ENCODE results near the gene SPATA3.

The SPATA3 gene

DNA sequence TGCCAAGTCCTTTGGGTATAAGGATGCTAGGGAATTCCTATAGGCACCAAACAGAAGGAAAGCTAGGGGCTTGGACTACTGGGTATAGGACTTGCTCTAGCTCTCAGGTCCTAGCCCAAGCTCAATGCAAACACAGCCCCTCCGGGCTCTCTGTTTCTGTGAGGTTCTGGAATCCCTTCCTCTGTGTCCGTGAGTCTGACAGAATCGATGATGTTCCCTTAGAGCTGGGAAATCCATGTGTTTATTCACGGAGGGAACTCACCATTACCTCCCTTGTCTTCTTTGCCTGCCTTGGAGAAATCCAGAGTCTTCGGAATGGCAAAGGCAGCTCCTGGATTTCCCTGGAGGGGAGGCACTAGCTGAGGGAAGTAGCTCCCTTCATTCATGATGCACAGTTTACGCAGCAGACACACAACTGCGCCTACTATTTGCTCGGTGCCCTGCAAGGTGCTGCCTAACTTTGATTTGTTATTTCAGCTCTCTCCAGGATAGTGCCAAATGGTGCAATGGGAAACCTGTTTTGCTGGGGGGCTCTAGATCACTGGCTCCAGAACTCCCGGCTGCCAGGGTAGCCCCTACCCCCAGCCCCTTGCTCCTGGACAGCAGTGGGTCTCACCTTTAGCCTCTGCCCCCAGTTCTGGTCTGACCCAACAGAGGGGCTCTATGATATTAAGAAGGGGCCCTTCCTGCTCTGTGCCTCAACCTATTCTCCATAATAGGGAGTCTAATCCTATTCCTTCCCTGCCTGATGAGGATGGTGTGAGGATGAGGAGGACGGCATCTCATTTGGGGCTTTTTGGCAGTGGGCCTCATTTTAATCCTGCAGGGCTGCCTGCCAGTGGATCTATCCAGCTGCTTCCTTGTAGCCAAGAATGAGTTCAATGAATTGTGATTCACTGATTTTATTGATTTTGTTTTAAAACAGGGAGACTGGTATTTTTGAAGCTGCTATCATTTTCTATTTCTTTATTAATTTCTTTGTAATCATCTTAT, 52.3 kb downstream of the SPATA3 start:
- DNase-seq (ENCODE audit: low read depth in 2 of 2, low spot score in 1 of 2), result no peak

DNA sequence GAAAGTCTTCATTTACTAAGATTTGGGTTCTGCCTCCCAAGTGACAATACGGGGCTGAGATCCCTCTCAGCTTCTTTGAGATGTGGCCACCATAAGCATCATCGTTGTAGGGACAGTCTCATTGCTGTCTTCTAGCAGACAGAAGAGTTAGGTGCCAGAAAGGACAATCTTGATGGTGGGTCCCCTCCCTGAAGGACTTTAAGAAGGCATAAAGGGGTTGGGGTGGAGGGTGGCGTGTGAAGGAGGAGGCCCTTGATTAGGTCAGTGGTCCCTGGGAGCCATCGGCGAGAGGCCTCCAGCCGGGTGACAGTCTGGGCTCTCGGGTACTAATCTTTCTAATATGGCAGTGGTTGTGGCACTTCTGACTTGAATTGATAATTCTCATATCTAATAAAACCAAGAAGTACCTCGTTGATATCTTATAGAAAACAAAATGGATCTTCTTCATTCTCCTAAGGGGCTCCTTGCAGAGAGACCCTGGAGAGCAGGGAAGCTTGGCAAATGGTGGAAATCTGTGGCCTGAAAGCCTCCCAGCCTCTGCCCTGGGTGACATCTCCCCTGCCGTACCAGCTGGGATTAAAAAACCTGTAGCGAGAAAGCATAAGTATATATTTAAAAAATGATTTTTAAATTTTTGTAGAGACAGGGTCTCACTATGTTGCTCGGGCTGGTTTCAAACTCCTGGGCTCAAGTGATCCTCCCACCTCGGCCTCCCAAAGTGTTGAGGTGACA, 53.5 kb downstream of the SPATA3 start:
- no peak for DNase-seq (ENCODE audit: low read depth in 2 of 2, low spot score in 1 of 2)

DNA sequence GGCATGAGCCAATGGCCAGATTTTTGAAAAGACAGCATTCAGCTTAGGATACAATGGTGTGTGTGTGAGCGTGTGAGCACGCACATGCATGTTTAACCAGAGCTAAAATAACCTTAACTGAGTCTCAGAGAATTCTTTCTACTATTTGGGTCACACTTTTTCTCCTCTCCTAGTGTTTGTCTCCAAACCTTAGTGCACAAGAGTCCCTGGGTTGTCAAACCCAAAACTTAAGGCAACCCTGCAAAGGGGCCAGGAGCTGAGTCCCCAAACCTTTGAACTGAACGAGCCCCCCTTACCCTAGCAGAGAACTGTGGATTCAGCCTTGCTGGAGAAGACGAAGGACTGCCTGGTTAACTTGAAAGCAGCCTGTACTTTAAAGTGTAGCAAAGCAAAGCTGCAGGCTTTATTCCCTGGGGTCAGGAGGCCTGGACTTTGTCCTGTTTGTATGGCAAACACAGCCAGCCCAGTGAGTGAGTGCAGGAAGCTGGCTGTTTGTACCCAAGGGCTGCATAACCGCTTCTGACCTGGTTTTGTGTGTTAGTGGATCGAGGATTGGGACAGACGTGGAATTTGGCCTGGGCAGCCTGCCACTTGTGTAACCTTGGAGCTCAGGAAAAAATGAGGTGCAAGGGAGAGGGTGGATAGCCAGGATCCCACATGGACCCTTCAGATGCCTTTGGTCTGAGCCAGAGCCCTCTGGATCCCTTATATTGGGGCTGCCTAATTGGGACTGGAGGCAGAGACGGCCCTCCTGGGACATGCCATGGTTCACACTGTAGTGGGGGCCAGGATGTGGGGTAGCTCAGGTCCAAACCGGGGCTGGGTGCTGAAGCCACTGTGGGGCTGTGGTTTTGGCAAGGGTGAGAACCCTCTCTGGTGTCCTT, 54.3 kb downstream of the SPATA3 start:
- DNase-seq (ENCODE audit: low read depth in 2 of 2, low spot score in 1 of 2), result no peak

DNA sequence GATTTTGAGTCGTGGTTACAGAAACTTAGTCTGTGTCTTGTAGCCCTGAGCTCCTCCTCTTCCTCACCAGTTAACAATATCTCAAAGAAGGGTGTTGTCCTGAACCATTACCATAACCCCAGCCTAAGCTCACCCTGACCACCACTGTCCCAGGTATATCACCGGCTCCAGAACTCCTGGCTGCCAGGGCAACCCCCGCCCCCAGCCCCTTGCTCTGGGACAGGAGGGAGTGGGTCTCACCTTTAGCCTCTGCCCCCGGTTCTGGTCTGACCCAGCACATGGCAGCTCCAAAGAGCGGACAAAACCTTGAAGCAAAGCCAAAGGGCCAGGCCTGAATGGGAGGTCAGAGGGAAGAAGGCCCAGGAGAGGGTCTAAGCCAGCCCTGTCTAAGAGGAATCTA, 55.2 kb downstream of the SPATA3 start:
- DNase-seq (ENCODE audit: low read depth in 2 of 2, low spot score in 1 of 2), result no peak

DNA sequence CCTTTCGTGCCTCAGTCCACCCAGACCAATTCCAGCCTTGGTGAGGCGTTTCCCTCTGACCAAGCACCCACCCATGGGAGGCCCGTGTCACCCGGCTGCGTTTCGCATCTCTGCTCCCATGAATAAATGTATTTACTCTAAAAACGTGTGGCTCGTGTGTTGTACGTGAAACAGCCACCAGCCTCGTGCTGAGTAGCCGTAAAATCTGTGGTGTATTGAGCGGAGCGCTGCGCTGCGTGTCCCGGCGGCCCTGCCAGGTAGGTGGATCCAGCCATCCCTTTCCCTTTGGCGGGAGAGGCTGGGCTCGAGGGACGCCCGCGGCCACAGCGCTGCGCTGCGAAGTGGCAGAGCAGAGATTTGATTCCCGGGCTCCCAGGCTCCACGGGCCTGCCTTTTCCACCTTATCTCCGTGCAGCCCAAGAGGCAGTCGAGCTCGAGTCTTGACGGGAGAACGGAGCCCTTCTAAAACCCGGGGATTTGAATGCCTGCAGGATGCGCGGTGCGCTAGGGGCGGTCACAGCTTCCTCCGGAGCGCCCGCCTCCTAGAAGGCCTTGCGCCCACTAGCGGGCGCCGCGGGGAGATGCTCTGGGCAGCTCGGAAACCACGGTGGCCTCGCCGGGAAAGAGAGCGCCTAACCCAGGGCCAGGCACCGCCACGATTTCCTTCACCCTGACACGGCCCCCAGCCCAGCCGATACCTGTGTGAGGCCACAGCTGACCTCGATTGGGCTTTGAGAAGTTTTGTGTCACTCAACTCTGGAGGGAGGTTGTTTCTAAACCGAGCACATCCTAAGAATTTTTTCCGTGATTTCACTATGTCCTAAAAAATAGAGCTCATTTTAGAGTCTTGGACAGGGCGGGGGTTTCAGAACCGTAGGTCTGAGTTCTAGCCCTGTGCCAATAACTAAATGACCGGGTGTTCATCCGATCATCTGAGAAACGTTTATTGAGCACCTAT, 56.9 kb downstream of the SPATA3 start:
- peak; percentile 55 to 59 for DNase-seq (ENCODE audit: low read depth in 2 of 2, low spot score in 1 of 2)

DNA sequence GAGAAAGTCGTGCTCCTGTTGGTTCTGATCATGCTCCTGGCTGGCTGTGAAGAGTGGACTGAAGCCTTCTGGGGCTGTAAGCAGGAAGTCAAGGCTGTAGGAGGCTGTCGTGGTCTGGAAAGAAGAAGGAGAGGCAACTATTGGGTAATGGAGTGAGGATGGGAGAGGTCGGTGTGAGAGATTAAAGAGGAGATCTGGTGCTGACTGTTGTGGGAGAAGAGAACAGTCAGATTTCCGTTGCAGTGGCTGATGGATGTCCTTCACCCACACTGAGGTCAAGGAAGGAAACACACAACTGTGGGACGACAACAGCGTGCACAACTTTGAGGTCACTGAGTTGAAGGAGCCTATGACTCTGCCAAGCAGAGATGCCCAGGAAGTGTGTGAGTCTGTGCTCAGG, 57.9 kb downstream of the SPATA3 start:
- no peak for DNase-seq (ENCODE audit: low read depth in 2 of 2, low spot score in 1 of 2)

DNA sequence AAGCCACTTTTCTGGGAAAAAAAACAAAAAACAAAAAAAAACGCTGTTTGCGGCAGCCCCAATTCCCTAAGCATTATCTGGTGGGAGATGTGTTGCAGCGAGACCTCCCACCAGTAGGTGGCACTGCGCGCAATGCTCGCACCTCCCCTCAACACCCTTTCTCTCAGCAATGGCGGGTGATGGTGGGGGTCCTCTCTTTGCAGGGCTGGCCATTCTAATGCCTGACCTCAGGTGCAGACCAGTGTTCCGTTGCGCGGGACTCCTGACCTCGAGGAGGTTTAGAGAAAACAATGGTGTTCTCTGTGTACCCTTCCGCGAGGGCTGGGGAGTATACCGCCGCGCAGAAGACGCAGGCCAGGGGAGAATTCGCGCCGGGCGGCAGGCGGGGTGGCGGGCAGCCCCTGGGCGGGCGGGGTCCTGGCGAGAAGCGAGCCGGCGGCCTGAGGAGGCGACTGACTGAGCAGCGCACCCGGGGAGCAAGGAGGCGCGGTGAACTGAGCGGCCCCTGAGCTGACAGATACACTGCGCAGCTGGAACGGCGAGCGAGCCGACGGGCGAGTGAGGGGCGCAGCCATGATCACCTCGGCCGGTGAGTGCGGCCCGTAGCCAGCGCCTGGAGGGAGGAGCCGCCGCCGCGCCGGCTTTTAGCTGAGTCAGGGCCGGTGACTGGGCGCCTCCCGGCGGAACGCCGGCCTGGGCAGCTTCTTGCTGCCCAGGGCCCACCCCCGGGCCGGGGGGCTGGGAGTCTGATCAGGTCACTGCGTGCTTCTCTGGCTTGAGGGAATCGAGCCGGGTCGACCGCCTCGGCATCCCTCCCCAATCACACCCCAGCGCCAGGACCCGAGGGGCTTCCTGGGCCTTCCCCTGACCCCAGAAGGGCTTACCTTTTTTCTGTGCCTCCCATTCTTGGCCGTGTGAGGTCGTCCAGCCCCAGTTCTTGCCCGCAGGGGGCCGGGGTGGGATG, 60.8 kb downstream of the SPATA3 start, which contains the start of gene PSMD1:
Gene PSMD1, plus strand, starts transcription at position 415 of the 964 bp plus-strand sequence. Its CDS starts 159 bp downstream, at position 574.
- peak; percentile 84 to 85 for DNase-seq (ENCODE audit: low read depth in 2 of 2, low spot score in 1 of 2)

DNA sequence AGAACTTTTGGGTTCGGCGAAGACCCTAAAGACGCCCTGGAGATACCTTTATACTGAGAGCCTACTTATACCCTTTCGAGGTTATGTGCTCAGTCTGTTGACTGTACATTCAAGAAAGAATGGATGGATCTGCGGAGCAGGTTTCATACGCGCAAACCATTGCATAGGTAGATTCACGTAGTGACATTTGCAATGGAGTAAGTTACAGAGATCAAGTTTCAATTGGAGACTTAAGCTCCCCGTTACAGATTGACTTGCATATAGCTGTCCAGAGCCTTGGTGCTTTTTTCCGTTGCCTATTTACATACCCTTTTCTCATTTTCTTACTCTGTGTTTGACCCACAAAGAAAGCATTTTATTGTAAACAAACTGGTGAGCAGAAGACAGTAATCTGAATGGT, 61.7 kb downstream of the SPATA3 start:
- no peak for DNase-seq (ENCODE audit: low read depth in 2 of 2, low spot score in 1 of 2)

Data from stimulated activated CD8-positive, alpha-beta memory T cell treated with anti-CD3 and anti-CD28 coated beads, Interleukin-4, amount 100 ng/mL, for 4 hours (primary cell).